ENCODE results near the gene GLIPR1. TPM values are rescaled to one million over a fixed set of nuclear protein-coding genes. Genes with fewer than 3 reads are reported as not detected.

The GLIPR1 gene
- total and polyA plus RNA-seq, 10 of the 15 experiments (the other 5 are each of a cell fraction or from before 2014, with no cell fraction given), result 18.2 to 62.6 (median 32.2) TPM

DNA sequence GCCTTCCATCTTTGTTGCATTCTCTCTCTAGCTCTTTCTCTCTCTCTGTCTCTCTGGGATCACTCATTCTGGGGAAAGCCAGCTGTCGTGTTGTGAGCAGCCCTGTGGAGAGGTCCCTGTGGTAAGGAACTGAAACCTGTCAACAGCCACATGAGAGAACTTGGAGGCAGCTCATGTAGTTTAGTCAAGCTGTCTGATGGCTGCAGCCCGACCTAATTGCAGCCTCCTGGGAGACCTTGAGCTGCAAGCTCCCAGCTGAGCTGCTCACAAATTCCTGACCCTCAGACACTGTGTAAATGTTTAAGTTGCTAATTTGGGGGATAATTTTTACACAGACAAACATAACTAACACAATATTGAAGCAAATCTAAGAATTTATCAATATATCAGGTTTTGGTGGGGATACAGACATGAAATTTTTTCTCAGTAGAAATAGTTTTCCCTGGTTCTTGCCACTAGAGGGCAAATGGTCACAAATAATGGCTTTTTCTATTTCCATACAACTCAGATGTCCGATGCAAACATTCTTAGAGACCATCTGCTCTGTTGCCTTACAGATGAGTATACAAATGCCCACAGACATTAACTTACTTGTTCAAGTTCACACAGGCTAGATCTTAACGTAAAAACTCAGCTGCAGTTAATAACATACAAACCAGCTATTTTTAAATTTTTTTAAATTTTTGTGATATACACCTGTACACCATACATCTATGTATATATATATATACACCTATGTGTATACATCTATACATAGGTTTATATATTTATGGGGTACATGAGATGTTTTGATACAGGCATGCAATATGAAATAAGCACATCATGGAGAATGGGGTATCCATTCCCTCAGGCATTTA, 46.3 kb downstream of the GLIPR1 start (continued):
- TF ChIP-seq BCL3 (IDR thresholded peaks at IDR 0.05; ENCODE audit: borderline replicate concordance, insufficient read depth, low read depth, low read length, poor library complexity, severe bottlenecking) (peak; percentile 50), ESRRA (IDR thresholded peaks at IDR 0.05; ENCODE audit: low read length) (no peak), NR2F1 (conservative IDR thresholded peaks at IDR 0.05) (peak; percentile 49; the same call in 1 of the 2 replicates), MTA3 (IDR thresholded peaks at IDR 0.05; ENCODE audit: borderline replicate concordance, low read length) (no peak), SUZ12 (IDR thresholded peaks at IDR 0.05; ENCODE audit: unreplicated experiment) (no peak), ZNF384 (IDR thresholded peaks at IDR 0.05; ENCODE audit: borderline replicate concordance, low read depth, low read length) (no peak), CHD1 (IDR thresholded peaks at IDR 0.05; ENCODE audit: low read depth, low read length) (no peak), BRCA1 (IDR thresholded peaks at IDR 0.05; ENCODE audit: low read depth, low read length) (no peak), HCFC1 (IDR thresholded peaks at IDR 0.05; ENCODE audit: low read length) (no peak), IRF4 (IDR thresholded peaks at IDR 0.05; ENCODE audit: low read depth, low read length) (peak; percentile 73; the same call in 1 of the 2 replicates), CTCF (IDR thresholded peaks at IDR 0.05 in 2 of 3, conservative IDR thresholded peaks at IDR 0.05 in 1 of 3; ENCODE audit: control insufficient read depth in 2 of 3, extremely low read depth in 1 of 3, insufficient read depth in 1 of 3, low read depth in 3 of 3, low read length in 3 of 3) (peak; percentile 53 to 73 (median 62); a peak in 5 of 6 replicates), RCOR1 (conservative IDR thresholded peaks at IDR 0.05; ENCODE audit: low read depth, low read length) (no peak), PBX3 (IDR thresholded peaks at IDR 0.05; ENCODE audit: insufficient replicate concordance, low read depth, low read length) (no peak), IKZF2 (IDR thresholded peaks at IDR 0.05) (peak; percentile 80 to 85; a peak in 3 of 4 replicates), CREB1 (IDR thresholded peaks at IDR 0.05; ENCODE audit: low read depth) (0 out of 2 replicates have a peak, but pooled peaks have one; percentile 15), BCLAF1 (IDR thresholded peaks at IDR 0.05) (no peak), GATAD2B (conservative IDR thresholded peaks at IDR 0.05; ENCODE audit: low read depth) (peak; percentile 74; the same call in 1 of the 2 replicates), BCL11A (IDR thresholded peaks at IDR 0.05; ENCODE audit: low read depth, low read length) (peak; percentile 82)
- TF ChIP-seq, protein P1, sequence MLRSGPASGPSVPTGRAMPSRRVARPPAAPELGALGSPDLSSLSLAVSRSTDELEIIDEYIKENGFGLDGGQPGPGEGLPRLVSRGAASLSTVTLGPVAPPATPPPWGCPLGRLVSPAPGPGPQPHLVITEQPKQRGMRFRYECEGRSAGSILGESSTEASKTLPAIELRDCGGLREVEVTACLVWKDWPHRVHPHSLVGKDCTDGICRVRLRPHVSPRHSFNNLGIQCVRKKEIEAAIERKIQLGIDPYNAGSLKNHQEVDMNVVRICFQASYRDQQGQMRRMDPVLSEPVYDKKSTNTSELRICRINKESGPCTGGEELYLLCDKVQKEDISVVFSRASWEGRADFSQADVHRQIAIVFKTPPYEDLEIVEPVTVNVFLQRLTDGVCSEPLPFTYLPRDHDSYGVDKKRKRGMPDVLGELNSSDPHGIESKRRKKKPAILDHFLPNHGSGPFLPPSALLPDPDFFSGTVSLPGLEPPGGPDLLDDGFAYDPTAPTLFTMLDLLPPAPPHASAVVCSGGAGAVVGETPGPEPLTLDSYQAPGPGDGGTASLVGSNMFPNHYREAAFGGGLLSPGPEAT (IDR thresholded peaks at IDR 0.05; ENCODE audit: low read depth), result peak; percentile 60; the same call in 1 of the 2 replicates

Measured in GM12878 (cell line).